ENCODE data around the gene FAP.

GRCh38 chr2:162282765-162283425 lies 39.6 kb upstream of the FAP start:
- no peak for TF ChIP-seq POLR2A (IDR thresholded peaks at IDR 0.05)
- TF ChIP-seq, protein P1, sequence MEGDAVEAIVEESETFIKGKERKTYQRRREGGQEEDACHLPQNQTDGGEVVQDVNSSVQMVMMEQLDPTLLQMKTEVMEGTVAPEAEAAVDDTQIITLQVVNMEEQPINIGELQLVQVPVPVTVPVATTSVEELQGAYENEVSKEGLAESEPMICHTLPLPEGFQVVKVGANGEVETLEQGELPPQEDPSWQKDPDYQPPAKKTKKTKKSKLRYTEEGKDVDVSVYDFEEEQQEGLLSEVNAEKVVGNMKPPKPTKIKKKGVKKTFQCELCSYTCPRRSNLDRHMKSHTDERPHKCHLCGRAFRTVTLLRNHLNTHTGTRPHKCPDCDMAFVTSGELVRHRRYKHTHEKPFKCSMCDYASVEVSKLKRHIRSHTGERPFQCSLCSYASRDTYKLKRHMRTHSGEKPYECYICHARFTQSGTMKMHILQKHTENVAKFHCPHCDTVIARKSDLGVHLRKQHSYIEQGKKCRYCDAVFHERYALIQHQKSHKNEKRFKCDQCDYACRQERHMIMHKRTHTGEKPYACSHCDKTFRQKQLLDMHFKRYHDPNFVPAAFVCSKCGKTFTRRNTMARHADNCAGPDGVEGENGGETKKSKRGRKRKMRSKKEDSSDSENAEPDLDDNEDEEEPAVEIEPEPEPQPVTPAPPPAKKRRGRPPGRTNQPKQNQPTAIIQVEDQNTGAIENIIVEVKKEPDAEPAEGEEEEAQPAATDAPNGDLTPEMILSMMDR (IDR thresholded peaks at IDR 0.05), result no peak
